HG02642 (cell line): ENCODE data around the gene PTPN4.
A peak's percentile ranks its signal among the peaks of the same experiment; 100 is the strongest.

ENCODE experiments used
- ATAC-seq: cut with Tn5 transposase; IDR thresholded peaks from one replicate; pipeline ENCODE4 v1.9.1; 2021; ENCODE audit warnings: mild to moderate bottlenecking; ENCODE audit not compliant: unreplicated experiment, poor library complexity

PTPN4 gene

DNA sequence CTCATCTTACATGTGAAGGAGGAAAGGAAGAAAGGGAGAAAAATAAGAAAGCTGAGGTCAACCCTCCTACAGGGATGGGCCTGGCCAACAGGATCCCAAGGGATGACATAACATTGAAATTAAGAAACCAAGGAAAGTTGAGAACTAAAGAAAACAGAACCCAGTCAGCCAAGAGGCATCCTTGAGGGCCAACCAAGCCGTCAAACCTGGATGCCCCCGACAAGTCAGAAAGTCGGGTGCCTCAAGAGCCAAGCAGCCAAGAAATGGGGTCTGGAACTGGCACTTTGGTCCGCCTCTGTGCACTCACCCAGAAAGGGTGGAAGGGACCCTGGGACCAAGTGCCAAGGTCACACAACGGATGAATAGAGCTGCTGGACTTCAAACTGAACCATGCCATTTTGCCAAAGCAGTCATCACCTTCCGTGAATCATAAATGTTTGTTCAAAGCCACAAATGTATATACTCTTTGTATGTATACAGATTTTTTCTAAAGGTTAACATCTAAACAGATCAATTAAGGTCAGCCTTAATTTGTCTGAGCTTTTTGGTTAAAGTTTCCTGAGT is 27.0 kb upstream of the PTPN4 start:
- ATAC-seq, result no peak

DNA sequence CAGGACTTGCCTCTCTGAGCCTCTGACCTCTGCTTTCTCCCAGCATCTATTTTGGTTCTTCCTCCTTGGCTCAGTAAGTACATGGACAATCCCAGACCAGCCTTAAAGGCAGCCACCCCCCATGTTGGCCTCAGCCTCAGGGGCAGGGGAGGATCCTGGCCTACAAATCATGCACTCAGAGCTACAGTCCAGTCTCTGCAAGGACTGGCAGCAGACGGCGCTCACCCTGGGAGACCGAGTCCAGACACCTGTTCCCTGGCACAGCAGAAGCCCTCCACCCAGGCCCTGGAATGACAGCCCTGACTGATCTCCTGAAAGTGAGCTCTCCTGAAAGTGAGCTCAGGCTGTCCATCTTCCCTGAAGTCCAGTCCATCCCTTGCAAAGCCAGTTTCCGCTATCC is 25.7 kb upstream of the PTPN4 start:
- ATAC-seq, result no peak

DNA sequence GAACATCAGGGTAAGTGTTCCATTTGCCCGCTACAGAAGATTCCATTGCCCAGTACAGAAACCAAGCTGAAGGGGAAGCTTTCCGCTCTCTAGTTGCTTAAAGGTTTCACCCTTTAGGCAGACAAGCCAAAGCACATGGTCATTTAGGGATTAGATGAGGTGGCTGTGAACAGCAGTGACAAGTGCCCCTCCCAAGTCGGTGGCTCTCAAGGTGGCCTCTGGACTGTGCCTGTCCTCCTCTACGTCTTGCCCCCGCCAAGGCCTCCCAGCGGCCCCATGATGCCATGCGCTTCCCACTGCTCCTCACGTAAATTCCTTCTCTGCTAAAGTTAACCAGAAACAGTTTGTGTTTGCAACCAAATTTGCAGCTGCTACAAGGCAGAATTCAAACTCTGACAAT is 24.2 kb upstream of the PTPN4 start:
- ATAC-seq, result no peak

DNA sequence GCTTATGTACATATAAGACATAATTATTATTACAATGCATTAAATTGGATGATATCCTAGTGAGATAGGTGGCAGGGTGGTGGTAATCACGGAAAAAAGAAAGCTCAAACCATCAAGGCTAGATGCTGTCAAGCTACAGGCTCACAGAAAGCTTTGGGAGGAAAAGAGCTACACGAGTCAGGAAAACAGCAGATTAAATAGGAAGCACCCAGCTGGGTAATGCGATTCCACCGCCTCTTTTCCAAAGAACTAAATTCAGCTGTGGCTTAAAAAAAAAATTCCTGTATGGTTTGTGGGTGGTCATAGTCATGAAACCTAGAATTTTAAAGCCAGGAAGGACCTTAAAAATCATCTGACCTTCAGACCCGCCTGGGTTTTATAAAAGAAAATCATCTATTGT is 23.7 kb upstream of the PTPN4 start:
- no peak for ATAC-seq

DNA sequence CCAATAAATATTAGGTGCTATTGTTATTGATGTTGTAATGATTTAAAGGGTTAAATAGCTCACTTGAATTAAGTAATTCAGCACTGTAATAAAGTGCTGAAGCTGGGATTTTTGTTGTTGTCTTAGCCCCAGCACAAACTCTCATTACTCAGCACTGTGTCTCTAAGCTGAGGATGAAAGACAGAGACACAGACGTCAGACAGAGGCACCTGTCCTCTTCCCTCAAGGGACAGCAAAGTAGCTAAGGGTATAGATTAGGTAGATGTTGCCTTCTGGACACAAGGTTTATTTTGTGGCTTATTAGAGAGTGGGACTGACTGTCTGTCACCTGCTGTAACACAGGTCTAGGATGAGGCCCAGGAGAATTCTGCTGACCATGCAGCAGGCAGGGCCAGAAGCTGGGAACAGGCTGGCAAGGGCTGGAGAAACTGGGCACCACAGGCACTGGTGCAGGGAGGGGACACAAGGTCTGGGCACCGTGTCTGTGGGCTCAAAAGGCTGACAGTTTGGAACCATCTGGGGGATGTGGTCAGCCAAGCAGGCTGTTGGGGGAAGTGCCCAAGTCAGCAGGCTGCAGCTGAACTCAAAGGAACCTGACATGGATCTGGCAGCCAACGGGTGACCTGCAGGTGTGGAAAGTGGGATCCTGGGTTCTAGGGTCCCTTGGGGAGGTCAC is 20.0 kb upstream of the PTPN4 start:
- ATAC-seq, result no peak

DNA sequence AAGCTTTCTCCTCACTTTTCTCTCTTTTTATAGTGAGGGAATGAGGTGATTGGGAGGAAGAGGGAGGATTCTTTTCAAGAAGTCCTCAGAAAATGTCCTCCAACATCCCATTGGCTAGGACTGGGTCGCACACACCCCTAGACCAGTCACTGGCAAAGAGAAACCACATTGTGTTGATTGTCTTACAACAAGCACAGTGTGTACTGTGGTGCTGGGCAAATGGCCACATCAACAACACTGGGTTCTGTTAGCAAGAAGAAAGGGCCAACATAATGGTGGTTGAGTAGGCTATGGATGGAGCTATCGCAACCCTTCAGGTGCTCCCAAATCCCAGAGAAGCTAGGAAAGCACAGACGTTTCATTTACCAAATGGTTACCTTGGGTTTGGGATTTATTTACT is 18.7 kb upstream of the PTPN4 start:
- no peak for ATAC-seq

DNA sequence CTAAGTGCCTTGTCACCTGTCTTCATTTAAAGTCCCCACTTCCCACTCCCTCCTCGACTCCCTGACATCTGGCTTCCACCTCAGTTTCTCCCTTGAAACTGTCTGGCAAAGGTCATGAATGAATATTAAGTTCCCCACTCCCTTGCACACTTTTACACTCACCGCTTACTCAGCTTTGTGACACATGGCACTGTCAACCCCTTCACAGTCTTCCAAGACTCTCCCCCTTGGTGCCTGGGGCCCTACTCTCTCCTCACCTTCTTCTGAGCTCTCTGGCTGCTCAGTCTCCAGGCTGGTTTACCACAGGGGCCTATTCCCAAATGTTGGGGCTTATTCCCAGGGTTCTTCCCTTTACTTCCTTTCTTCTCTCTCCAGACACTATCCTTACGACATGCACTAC is 17.9 kb upstream of the PTPN4 start:
- no peak for ATAC-seq

DNA sequence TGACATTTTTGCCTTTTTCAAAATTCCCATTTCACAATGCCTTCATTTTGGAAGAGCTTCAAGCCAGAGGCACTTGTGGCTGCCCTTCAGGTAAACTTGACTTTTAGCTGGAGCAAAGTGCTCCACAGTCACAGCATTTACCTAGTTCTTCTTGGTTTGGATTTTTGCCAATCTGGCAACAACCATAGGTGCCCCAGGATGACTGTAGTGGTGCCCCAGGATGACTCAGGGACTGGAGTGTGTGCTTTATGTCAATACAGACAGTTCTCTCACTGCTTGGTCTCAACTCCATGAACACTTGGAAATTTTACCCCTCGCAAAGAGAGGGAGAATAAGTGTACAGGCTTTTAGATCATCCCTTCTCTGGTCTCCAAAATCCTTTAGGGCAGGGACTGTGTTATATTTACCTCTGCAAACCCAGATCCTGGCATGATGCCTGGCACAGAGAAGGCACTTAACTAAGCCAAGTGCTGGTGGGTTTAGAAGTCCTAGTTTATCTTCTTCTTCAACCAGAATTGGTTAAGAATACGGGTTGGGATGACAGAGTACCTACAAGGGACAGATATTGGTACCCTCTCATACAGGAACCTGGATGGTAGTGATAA is 15.3 kb upstream of the PTPN4 start:
- ATAC-seq, result no peak

DNA sequence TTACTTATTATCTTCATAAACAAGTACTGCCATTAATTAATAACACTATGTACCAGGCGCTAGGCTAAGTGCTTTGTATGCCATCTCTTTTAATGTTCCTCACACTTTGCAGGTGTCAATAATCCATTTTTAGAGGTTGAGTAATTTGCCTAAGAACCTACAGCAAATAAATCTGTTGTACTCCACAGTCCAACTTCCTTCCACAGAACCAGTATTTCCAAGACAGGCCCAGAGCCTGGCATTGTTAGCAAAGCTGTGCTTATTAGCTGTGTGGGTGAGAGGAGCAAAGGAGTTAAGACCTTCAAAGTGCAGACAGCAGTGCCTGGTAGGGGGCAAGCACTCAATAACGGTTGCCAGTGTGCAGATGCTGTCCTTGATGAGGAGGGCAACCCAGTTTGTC is 14.2 kb upstream of the PTPN4 start:
- no peak for ATAC-seq

DNA sequence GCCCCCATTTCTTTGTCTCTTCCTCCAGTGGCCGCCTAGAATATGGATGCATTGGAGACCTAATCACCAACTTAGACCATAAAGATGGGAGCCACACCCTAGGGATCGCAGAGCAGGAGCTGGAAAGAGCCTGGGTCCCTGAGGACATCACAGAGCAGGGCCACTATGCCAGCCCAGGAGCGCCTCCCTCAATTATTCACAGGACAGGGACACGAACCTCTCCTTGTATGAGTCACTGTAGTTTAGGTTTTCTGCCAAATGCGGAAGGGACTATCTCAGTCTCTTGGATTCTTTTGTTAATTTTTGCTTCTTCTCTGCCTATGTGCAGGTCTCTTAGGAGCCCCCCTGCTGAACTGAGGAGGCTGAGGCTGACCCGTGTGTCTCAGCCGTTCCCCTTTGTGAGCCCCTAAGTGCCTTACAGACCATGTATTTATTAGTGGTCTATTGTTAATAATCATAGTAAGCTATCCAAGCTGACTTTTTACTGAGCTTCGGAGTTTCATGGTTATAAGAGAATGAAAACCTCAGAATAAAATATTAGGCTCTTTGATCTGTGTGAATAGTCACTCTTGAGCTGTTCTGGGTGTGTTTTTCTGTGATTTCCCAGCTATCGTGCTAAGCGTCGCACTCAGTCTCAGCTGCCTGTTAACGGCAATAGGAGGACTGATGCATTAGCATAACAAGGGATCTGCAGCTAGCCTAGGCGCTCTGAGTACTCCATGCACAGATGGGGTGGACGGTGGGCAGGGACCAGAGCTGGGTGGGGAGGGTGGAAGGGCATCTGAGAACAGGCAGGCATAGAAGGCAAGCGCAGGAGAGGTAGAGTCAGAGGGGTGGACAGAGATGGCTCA is 12.7 kb upstream of the PTPN4 start:
- no peak for ATAC-seq

DNA sequence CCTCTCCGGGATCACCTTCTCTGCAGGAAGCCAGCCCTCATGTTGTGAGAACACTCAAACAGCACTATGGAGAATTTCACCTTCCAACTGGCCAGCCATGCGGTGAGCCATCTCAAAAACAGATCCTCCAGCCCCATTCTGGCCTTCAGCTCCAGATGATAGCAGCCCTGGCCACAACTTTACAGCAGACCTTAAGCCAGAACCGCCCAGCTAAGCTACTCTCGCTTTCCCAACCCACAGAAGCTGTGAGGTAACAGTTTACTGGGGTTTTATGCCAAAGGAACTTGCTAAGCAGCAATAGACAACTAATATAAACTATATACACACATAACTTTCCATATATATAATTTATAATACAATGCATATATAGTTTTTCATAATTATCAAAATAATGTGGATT is 11.6 kb upstream of the PTPN4 start:
- no peak for ATAC-seq

DNA sequence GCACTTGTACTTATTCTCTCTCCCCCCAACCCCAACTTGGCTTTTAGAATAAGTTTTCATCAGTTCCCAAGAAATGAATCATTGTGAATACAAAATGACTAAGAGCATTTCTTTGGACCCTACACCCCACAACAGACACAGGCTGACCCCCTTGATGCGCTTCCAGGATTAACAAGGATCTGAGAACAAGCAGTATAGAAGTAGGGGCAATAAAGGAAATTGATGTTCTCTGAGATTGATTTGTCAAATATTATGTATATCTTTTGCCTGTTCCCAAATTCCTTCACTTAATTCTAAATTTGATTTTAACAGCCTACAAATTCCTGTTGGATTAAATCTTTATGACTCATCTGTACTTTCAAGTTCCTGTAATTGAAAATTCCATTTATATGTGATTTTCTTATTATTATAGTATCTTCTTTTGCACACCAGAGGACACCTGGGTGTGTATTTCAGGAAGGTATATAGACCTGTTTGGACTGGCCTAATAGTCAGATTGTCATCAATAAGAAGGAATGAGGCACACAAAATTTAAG is 10.2 kb upstream of the PTPN4 start:
- no peak for ATAC-seq

DNA sequence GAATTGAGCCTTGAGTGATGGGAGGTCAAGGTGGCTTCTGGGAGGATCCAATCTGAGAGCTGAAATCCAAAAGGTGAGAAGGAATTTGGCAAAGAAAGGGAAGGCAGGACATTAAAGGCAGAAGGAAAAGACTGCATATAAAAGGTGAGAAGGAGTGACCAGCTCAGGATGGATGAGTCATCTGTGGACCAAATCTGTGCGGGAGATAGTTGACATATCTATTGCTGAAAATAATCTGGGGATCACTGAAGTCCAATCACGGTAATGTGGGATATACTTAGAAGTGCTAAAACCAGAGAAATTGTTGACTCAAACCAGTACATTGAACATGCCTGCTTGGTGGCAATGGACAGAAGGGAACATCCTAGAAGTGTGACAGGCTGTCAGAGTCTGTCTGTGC is 8.0 kb upstream of the PTPN4 start:
- ATAC-seq, result no peak

DNA sequence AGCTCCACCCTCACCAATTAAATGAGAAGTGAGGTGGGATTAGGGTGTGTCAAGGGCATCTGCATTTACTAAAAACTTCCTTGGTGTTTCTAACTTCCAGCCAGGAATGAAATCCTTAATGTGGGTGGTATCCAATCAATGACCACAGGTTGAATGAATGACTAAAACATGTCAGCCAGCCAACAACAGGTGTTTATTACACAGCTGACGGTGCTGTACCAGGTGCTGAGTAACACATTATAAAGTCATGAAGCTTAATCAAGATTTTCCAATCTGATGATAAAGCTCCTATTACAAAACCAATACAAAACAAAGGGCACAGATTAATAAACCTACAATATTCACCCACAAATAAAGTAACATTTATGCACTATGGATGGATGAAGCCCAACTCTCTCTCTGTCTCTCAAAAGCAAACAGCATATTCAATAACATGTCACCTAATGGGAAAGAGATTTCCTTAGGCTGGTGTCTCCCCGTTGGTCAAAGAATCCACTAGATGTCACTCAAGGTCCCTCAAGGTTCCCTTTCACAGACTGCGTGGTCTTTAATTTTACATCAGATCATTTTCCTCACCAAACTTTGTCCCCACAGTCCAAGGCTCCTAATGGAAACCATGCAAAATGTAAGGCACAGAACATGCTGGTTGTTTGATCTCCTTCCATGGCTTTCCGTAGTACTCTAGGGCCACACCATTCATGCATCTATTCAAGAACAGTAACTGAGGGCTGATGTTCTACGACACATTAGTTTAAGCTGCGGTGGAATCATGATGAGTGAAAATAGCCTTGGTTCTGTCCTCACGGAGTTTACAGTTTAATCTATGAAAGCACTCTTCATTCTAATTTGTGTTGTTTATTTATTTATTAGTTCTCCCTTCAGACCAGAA is 6.4 kb upstream of the PTPN4 start:
- no peak for ATAC-seq

DNA sequence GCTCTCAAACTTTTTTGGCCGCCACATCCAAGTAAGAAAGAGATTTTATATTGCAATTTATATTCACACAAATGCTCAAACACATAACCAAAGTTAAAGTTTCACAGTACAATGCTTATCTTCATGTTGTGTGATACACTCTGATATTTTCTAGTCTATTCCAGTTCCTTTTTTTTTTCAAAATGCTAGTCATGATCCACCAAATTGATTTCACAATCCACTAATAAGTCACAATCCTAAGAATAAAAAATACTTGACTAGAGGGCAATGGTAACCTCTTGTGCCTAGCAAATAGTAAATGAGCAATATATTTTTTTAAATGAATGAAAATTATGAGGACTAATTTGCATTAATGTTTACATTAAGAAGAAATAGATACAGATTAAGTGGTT is 5.8 kb upstream of the PTPN4 start:
- no peak for ATAC-seq

DNA sequence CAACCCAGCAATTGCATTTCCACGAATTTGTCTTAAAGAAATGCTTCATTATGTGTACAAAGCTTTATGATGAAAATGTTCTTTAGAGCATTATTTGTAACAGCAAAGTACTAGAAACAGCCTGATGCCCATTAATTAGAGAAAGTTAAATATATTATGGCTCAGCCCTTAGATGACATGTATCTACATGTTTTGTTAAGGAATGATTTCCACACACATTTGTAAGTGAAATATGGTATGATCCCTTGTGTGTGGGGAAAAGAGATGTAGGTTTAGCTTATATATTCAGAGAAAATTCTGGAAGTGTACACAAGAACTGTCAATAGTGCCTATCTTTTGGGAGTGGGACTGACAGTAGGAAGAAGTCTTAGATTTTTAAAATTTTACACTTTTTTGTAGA is 3.8 kb upstream of the PTPN4 start:
- no peak for ATAC-seq

DNA sequence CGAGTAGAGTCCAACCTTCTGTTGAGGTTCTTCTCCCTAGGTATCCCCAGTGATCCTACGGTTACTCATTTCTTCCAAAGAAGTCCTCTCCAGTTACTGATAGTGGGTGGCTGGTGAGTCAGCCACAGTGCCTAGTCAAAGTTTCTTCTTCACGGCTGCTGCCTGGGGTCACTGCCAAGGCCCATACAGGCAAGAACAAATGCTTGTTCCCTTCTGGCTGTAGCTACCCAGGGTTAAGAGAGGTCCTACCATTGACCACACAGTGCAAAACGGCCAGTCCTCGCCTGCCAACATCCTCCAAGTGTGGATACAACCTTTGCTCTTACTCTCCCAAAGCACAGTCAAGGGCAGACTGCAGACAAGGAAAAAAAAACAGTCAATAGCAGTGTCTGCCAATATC is 2.9 kb upstream of the PTPN4 start:
- no peak for ATAC-seq

DNA sequence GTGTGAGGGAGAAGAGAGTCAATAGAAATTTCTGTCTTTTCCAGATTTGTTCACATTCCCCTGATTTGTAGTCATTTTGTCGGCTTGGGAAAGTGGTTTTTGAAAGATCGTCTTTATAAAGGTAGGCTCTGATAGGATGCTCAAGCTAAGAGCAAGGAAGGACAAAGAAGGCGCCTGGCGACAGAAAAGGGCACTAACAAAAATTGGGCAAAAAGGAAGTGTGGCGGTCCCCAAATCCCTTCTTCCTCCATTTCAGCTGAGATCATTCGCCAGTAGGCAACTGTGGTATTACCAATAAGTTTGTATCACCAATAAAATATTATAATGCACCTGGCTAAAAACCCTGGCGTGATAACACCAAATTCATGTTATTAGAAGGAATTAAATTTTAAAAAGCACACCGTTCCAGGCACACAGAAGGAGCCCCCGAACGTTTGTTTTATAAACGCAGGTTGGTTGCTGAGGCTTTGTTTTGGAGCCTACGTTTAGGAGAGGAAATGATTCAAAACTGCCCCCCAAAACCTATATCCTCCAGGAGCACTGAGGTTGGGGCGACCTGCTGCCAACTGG is 756 bp upstream of the PTPN4 start:
- no peak for ATAC-seq

DNA sequence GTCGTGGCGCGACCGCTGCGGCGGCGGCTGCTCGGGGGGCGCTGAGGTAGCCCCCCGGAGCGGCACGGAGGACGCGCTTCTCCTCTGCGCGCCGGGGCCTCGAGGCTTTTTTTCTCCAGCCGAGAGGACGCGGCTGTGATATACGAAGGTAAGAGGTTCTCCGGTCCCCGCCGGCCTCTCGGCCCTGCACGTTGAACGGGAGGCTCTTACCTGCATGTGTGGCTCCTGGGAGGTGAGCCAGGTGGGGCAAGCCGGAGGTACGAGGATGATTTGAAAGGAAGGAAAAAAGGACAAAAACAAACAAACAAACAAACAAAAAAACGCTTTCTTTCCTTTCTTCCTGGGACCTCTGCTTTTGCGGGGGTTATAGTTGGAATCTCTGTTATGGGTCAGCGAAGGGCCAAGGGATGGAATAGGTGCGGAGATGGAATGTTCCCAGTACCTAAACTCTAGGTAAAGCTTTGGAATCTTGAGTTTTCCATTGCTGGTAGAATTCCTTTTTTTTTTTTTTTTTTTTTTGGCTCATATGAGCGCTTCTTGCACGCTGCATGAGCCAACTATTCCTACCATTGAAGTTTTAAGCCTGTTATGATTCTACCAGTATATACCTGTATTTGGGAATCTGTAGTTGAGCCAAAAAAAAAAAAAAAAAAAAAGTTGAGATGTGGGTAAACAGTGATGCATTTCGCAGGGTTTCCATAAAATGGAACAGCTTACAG is 674 bp downstream of the PTPN4 start:
- peak; percentile 17 for ATAC-seq
